ENCODE measurements around the gene COP1. TPM values are rescaled to one million over a fixed set of nuclear protein-coding genes. Genes with fewer than 3 reads are reported as not detected.
"Not testable (repeated sequence)": the region's sequence is repeated elsewhere in the genome, so short reads cannot be mapped to it uniquely, and the experiment has no call there.

Gene COP1
- total RNA-seq, 1 experiment from 2014 or later = 33.1 TPM

GRCh38 chr1:175984057-175984812 lies 222.9 kb downstream of the COP1 start (continued):
- no peak for TF ChIP-seq ZNF274 (IDR thresholded peaks at IDR 0.05; ENCODE audit: low read depth, low read length)
- TF ChIP-seq YY1 (IDR thresholded peaks at IDR 0.05; ENCODE audit: extremely low read depth, insufficient replicate concordance, low read depth, low read length) = no peak

- not testable (repeated sequence) for BruUV-seq (replicated peaks); ATAC-seq
Observed at GRCh38 chr1:175983363-175983762, 223.7 kb downstream of the COP1 start.

GRCh38 chr1:175981128-175981527 lies 226.0 kb downstream of the COP1 start:
- peaks cover 0 to 4% of the 10 kb centered on the region in 2 experiments; a peak in 1 of 4 replicates for H3K36me3 ChIP-seq (ENCODE audit: control insufficient read depth in 1 of 2, insufficient read depth in 2 of 2, low read length in 2 of 2)
- intact Hi-C loops (cut with micrococcal nuclease) = no loop called here
- H3K4me1 ChIP-seq (ENCODE audit: control insufficient read depth in 1 of 2, insufficient read depth in 2 of 2, low read length in 2 of 2) = no peaks in the 10 kb centered on the region
- H3K9me2 ChIP-seq (ENCODE audit: insufficient read depth) = no peaks in the 10 kb centered on the region
- H3K27ac ChIP-seq (ENCODE audit: low read depth, low read length) = no peak overlapping the region
- BruUV-seq (replicated peaks) = no TSS peak
- no peaks in the 10 kb centered on the region for H4K20me1 ChIP-seq (ENCODE audit: insufficient read depth)
- H3K79me2 ChIP-seq (ENCODE audit: insufficient read depth, low read length) = no peaks in the 10 kb centered on the region
- H3K4me2 ChIP-seq (ENCODE audit: low read length) = no peak overlapping the region
- CTCF ChIA-PET = no interaction called here
- H3K9me3 ChIP-seq (ENCODE audit: control insufficient read depth in 1 of 2, insufficient read depth in 1 of 2, low read depth in 1 of 2, low read length in 2 of 2) = peaks cover 0 to 4% of the 10 kb centered on the region in 2 experiments; a peak in 2 of 4 replicates
- no peak overlapping the region for H3K4me3 ChIP-seq (replicated peaks in 1 of 2; ENCODE audit: low read depth in 1 of 2, low read length in 2 of 2)
- RAD21 ChIA-PET (ENCODE audit: low non-redundant PET in 1 of 2, low total read pairs in 2 of 2, uncharacterized antibody in 2 of 2, unreplicated experiment in 2 of 2) = no interaction called here
- POLR2A ChIA-PET = no interaction called here
- no peaks in the 10 kb centered on the region for H3K27me3 ChIP-seq (ENCODE audit: insufficient read depth, low read length)
- no peak overlapping the region for H3K9ac ChIP-seq (ENCODE audit: low read length)
- DNase-seq (ENCODE audit: low read depth, low spot score) (no peak), ATAC-seq (no peak)
- TF ChIP-seq JUND (IDR thresholded peaks at IDR 0.05) (no peak), RAD21 (IDR thresholded peaks at IDR 0.05; ENCODE audit: low read depth) (no peak), TCF7L2 (IDR thresholded peaks at IDR 0.05; ENCODE audit: borderline replicate concordance, extremely low read depth, insufficient read depth, insufficient read length) (no peak), EZH2 (IDR thresholded peaks at IDR 0.05) (no peak), CBX3 (IDR thresholded peaks at IDR 0.05; ENCODE audit: low read depth) (no peak), ZNF274 (IDR thresholded peaks at IDR 0.05; ENCODE audit: low read depth, low read length) (no peak), EZH2phosphoT487 (IDR thresholded peaks at IDR 0.05; ENCODE audit: borderline replicate concordance) (no peak)
- no peak overlapping the region for H2AFZ ChIP-seq (ENCODE audit: low read depth, low read length, poor library complexity, severe bottlenecking)

More at GRCh38 chr1:175983363-175983762, 223.7 kb downstream of the COP1 start:
- H3K4me2 ChIP-seq (ENCODE audit: low read length); H3K9me2 ChIP-seq (ENCODE audit: insufficient read depth); H3K27me3 ChIP-seq (ENCODE audit: insufficient read depth, low read length); H3K9me3 ChIP-seq (ENCODE audit: control insufficient read depth in 1 of 2, insufficient read depth in 1 of 2, low read depth in 1 of 2, low read length in 2 of 2); H3K4me1 ChIP-seq (ENCODE audit: control insufficient read depth in 1 of 2, insufficient read depth in 2 of 2, low read length in 2 of 2); H2AFZ ChIP-seq (ENCODE audit: low read depth, low read length, poor library complexity, severe bottlenecking); POLR2A ChIA-PET; H3K4me3 ChIP-seq (replicated peaks in 1 of 2; ENCODE audit: low read depth in 1 of 2, low read length in 2 of 2); RAD21 ChIA-PET (ENCODE audit: low non-redundant PET in 1 of 2, low total read pairs in 2 of 2, uncharacterized antibody in 2 of 2, unreplicated experiment in 2 of 2); DNase-seq (ENCODE audit: low read depth, low spot score); H3K79me2 ChIP-seq (ENCODE audit: insufficient read depth, low read length); intact Hi-C loops (cut with micrococcal nuclease); H3K36me3 ChIP-seq (ENCODE audit: control insufficient read depth in 1 of 2, insufficient read depth in 2 of 2, low read length in 2 of 2); H4K20me1 ChIP-seq (ENCODE audit: insufficient read depth); CTCF ChIA-PET; H3K27ac ChIP-seq (ENCODE audit: low read depth, low read length); H3K9ac ChIP-seq (ENCODE audit: low read length): not testable (repeated sequence)

All from HCT116 (cell line).